Tibial artery (tissue), 4 donors: ENCODE data around the gene IARS1.

Experiments used
- DNase-seq, 2 donors: peaks; one replicate each; pipeline ENCODE4 v3.0.0-alpha.2; 2019
- H3K27ac ChIP-seq, 2 donors: fragments of 200-600 bp; sonication (generic) in 1 of 2; 1 replicate in 1 of 2; 2 replicates in 1 of 2; pipeline ENCODE4 v1.5.1; 2018 to 2019; ENCODE audit warnings: mild to moderate bottlenecking in 1 of 2
- H3K27me3 ChIP-seq, 2 donors: fragments of 200-600 bp; sonication (generic) in 1 of 2; one replicate each; pipeline versions ENCODE4 v1.5.1 to v1.6.0; 2016 to 2019
- H3K36me3 ChIP-seq, 3 donors: fragments of 200-600 bp; sonication (generic) in 2 of 3; one replicate each; pipeline ENCODE4 v1.5.1; 2016 to 2019; ENCODE audit warnings: mild to moderate bottlenecking in 2 of 3
- H3K4me1 ChIP-seq, 4 donors: fragments of 200-600 bp; sonication (generic) in 2 of 4; 1 replicate in 3 of 4; 2 replicates in 1 of 4; pipeline ENCODE4 v1.5.1; 2016 to 2019
- H3K4me3 ChIP-seq, 2 donors: fragments of 200-600 bp; sonication (generic) in 1 of 2; 1 replicate in 1 of 2; 2 replicates in 1 of 2; pipeline ENCODE4 v1.5.1; 2018 to 2019; ENCODE audit warnings: mild to moderate bottlenecking in 2 of 2
- H3K9me3 ChIP-seq, 3 donors: fragments of 200-600 bp; sonication (generic) in 1 of 3; one replicate each; pipeline ENCODE4 v1.5.1; 2016 to 2019
- CTCF ChIP-seq, 2 experiments: fragments of 200-600 bp in 1 of 2; fragments of 450-650 bp in 1 of 2; IDR thresholded peaks; one replicate each; pipeline ENCODE4 v1.5.1; 2017 to 2019; ENCODE audit warnings: antibody characterized with exemption in 2 of 2, mild to moderate bottlenecking in 1 of 2, moderate library complexity in 1 of 2
- intact Hi-C: fragments of 100-400 bp; cut with DNase I; formaldehyde crosslinking; loops from one replicate; pipeline ENCODE4 v1.15.0; 2023; ENCODE audit warnings: low total_unique reads

IARS1 gene

GRCh38 chr9:92293452-92294296, at the start of gene IARS1:
Gene IARS1 (minus strand): TSS chr9:92293697. CDS start chr9:92289419, 4,278 bp downstream.
- Histone ChIP-seq H3K36me3 (peaks cover 14 to 21% (median 20%) of the 10 kb centered on the region in 3 donors), H3K27ac (peak within 1 kb of the TSS; percentile 70 to 76), H3K9me3 (no peaks in the 10 kb centered on the region), H3K27me3 (no peaks in the 10 kb centered on the region), H3K4me1 (peaks cover 0 to 28% (median 17%) of the 10 kb centered on the region in 4 donors), H3K4me3 (peak within 1 kb of the TSS; percentile 64 to 84)
- intact Hi-C loops = no loop called here
- DNase-seq = peak; percentile 98 to 99
- TF ChIP-seq CTCF (IDR thresholded peaks at IDR 0.05) = peak; percentile 20 to 22

GRCh38 chr9:92342825-92343488, 49.5 kb upstream of the IARS1 start:
- TF ChIP-seq CTCF (IDR thresholded peaks at IDR 0.05) = peak; percentile 36 to 57
- intact Hi-C loops = loop anchor here (5.0 kb wide), 1 partner anchor 94 kb away; no protein-coding TSS in a partner anchor
- no peak overlapping the region for H3K4me3 ChIP-seq
- no peaks in the 10 kb centered on the region for H3K27me3 ChIP-seq
- DNase-seq = no peak
- no peaks in the 10 kb centered on the region for H3K9me3 ChIP-seq
- peak overlapping the region; percentile 54 to 66 for H3K27ac ChIP-seq
- H3K36me3 ChIP-seq = peaks cover 0 to 9% (median 0%) of the 10 kb centered on the region in 3 donors
- H3K4me1 ChIP-seq = peaks cover 0 to 14% (median 3%) of the 10 kb centered on the region in 4 donors

GRCh38 chr9:92341578-92341977, 48.1 kb upstream of the IARS1 start:
- peaks cover 0 to 9% (median 0%) of the 10 kb centered on the region in 3 donors for H3K36me3 ChIP-seq
- no peaks in the 10 kb centered on the region for H3K9me3 ChIP-seq
- no peak overlapping the region for H3K4me3 ChIP-seq
- DNase-seq = no peak
- intact Hi-C loops = loop anchor here (2.0 to 5.0 kb wide), 2 partner anchors 96 to 293 kb away; no protein-coding TSS in a partner anchor
- peaks cover 0 to 14% (median 3%) of the 10 kb centered on the region in 4 donors for H3K4me1 ChIP-seq
- TF ChIP-seq CTCF (IDR thresholded peaks at IDR 0.05) = no peak
- H3K27me3 ChIP-seq = no peaks in the 10 kb centered on the region
- peak overlapping the region; percentile 54 to 66 for H3K27ac ChIP-seq

GRCh38 chr9:92333282-92333634, 39.8 kb upstream of the IARS1 start:
- H3K4me1 ChIP-seq = peaks cover 0 to 3% (median 0%) of the 10 kb centered on the region in 4 donors
- H3K27me3 ChIP-seq = no peaks in the 10 kb centered on the region
- no peaks in the 10 kb centered on the region for H3K9me3 ChIP-seq
- TF ChIP-seq CTCF (IDR thresholded peaks at IDR 0.05) = no peak
- DNase-seq = no peak
- no peak overlapping the region for H3K27ac ChIP-seq
- no peak overlapping the region for H3K4me3 ChIP-seq
- intact Hi-C loops = loop anchor here (2.0 kb wide), 1 partner anchor 292 kb away; no protein-coding TSS in a partner anchor
- peaks cover 0 to 2% (median 0%) of the 10 kb centered on the region in 3 donors for H3K36me3 ChIP-seq

- intact Hi-C loops = loop anchor here (2.0 kb wide), 1 partner anchor 292 kb away; no protein-coding TSS in a partner anchor
- Histone ChIP-seq H3K4me1 (peaks cover 0 to 3% (median 0%) of the 10 kb centered on the region in 4 donors), H3K27ac (no peak overlapping the region), H3K9me3 (no peaks in the 10 kb centered on the region), H3K4me3 (no peak overlapping the region), H3K36me3 (no peaks in the 10 kb centered on the region), H3K27me3 (no peaks in the 10 kb centered on the region)
- no peak for DNase-seq
- no peak for TF ChIP-seq CTCF (IDR thresholded peaks at IDR 0.05)
Observed at GRCh38 chr9:92332577-92333281, 39.2 kb upstream of the IARS1 start.
